ENCODE measurements around the gene TYW3.

Gene TYW3, protein sequence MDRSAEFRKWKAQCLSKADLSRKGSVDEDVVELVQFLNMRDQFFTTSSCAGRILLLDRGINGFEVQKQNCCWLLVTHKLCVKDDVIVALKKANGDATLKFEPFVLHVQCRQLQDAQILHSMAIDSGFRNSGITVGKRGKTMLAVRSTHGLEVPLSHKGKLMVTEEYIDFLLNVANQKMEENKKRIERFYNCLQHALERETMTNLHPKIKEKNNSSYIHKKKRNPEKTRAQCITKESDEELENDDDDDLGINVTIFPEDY
- long read RNA-seq, donor 1, transcript TYW3-201 (6 exons, 3,430 nt) = major isoform, 13 of 14 reads
- long read RNA-seq, donor 1, partial matches to known transcripts = 0 of 14 reads
- long read RNA-seq, donor 1, other reads (novel, unspliced or antisense) = 0 of 14 reads
- long read RNA-seq, donor 2, transcript TYW3-201 (6 exons, 3,430 nt) = major isoform, 5 of 5 reads
- long read RNA-seq, donor 2, partial matches to known transcripts = 0 of 5 reads
- long read RNA-seq, donor 2, other reads (novel, unspliced or antisense) = 0 of 5 reads
- long read RNA-seq, donor 3, transcript TYW3-201 (6 exons, 3,430 nt) = major isoform, 7 of 7 reads
- long read RNA-seq, donor 3, partial matches to known transcripts = 0 of 7 reads
- long read RNA-seq, donor 3, other reads (novel, unspliced or antisense) = 0 of 7 reads
- long read RNA-seq, donor 4, transcript TYW3-201 (6 exons, 3,430 nt) = major isoform, 12 of 12 reads
- long read RNA-seq, donor 4, partial matches to known transcripts = 0 of 12 reads
- long read RNA-seq, donor 4, other reads (novel, unspliced or antisense) = 0 of 12 reads
- long read RNA-seq, donor 5, partial matches to known transcripts = 0 of 4 reads
- long read RNA-seq, donor 5, other reads (novel, unspliced or antisense) = 0 of 4 reads
- long read RNA-seq, donor 6, transcript TYW3-201 (6 exons, 3,430 nt) = major isoform, 6 of 17 reads
- long read RNA-seq, donor 6, partial matches to known transcripts = 11 of 17 reads
- long read RNA-seq, donor 6, other reads (novel, unspliced or antisense) = 0 of 17 reads
- long read RNA-seq, donor 7, transcript TYW3-201 (6 exons, 3,430 nt) = major isoform, 14 of 17 reads
- long read RNA-seq, donor 7, partial matches to known transcripts = 0 of 17 reads
- long read RNA-seq, donor 7, other reads (novel, unspliced or antisense) = 0 of 17 reads
- long read RNA-seq, donor 8, transcript TYW3-201 (6 exons, 3,430 nt) = major isoform, 8 of 8 reads
- long read RNA-seq, donor 8, partial matches to known transcripts = 0 of 8 reads
- long read RNA-seq, donor 8, other reads (novel, unspliced or antisense) = 0 of 8 reads

DNA sequence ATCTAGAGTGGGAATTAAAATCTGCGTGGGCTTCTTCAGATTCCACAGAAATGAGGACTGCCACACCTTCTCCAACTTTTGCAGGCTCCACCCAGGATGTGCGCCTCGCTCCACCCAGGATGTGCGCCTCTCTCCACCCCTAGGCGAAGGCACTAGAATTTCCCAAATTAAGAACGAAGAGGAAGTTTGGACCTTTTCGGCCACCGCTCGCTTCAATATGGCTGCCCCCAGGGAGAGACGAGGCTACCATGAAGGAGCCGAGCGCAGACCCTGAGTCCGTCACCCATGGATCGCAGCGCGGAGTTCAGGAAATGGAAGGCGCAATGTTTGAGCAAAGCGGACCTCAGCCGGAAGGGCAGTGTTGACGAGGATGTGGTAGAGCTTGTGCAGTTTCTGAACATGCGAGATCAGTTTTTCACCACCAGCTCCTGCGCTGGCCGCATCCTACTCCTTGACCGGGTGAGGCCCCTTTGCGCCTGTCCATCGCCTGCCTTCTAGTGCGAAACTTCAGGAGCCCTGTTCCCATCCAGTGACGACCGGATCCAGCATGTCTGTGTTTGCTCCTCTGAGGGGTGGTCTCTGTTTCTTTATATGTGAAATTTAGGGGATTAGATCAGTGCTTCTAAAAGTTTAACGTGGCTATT is at the start of gene TYW3, which contains the start of gene CRYZ:
TSS of gene TYW3 (plus strand) at position 193 of the 644 bp plus-strand sequence. CDS start at position 286, 93 bp downstream.
TSS of gene CRYZ (minus strand) at position 91 of the 644 bp plus-strand sequence. CDS start 8,229 bp downstream, outside the sequence.
- DNase-seq = peak; percentile 93

DNA sequence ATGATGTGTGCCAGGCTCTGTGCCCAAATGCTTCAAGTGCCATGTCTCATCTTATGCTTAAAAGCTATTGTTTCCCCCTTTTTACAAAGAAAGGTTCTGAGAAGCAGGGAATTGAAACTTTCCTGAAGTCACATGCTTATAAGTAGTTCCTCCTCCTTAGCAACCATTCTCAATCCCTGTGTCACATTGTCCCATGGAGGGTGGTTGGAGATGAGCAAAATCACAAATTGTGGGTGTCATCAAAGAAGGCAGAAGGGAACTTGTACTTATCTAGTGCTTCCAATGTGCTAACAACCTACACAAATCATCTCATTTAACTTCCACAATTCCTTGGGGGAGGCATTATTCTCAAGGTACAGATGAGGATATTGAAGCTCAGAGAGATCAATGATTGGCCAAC is 49.3 kb upstream of the TYW3 start:
- DNase-seq = no peak

DNA sequence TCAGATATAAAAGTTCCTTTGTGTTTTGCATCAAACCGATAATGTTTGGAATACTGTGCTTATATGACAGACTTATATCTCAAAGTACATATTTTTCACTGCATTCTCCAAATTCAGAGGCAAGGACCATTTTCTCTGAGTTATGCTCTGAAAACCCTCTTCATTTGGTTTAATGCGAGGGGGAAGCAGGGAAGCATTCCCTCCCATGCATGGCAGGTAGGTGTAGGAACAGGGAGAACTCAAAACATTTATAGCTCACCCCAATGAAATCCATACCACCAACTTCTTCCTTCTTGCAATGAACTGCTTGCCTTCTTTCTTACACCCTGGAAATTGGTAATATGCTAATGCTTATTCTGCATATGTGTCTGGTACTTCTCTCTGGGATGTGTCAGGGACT is 48.7 kb upstream of the TYW3 start:
- DNase-seq = no peak

DNA sequence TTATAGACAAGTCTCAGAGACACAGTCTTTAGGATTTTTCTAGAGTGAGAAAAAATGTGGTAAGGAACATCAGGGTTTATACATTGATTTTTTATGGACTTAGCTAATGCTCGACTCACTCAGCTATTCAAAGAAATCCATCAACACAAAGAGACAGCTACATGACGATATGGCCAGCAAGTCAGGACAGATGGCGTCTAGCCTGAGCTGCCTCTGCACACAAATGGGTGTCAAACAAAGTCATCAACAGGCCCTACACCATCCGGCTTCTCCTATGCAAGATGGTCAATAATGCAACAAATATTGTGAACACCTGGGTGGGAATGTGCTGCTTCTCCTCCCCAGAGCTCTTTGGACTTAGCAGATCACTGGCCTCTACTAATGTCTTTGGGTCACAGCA is 46.0 kb upstream of the TYW3 start:
- DNase-seq = no peak

DNA sequence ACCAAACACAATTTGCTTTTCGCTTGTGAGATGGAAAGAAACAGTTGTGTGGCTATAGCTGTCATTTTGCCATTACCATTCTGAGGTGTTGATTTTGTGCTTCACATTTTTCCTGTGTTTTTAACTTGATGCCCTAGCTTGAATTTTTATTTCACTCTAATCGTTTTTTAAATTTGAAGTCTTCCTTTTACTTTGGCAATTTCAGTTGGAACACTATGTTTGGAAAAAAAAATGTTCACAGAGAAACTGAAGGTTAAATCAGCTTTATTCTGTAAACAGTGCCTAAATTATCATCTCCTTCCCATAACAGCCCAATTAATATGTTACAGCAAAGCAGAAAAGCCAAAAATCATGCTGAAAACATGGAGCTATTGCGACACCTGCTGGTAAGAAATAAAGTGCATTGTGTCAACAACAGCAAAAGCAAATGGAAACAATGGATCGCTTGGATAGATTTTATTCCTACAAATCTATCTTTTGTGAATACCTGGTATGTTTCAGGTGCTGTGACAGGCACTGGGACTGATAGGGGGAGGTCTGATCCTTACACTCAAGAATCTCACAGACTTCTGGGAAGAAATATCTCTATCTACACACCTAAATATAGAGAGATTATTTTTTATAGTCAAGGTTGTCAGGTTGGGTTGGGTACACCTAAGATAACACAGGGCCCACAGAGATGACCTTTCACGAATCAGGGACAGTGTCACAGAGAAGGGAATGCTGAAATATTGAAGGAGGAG is 43.2 kb upstream of the TYW3 start:
- peak; percentile 31 for DNase-seq

DNA sequence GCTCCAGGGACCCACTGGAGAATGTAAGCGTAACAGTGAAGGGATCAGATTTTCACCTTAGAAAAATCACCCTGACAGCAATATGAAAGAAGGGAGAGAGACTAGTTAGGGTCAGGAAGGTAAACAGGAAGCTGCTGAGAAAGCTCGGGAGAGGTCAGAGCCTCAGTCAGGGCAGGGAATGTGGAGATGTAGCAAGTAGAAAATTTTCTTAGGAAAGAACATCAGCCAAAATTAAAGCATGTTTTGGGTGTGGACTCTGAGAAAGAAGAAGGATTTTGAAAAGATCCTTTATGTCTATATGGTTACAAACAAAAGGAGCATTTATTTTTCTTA is 42.6 kb upstream of the TYW3 start:
- DNase-seq = no peak

DNA sequence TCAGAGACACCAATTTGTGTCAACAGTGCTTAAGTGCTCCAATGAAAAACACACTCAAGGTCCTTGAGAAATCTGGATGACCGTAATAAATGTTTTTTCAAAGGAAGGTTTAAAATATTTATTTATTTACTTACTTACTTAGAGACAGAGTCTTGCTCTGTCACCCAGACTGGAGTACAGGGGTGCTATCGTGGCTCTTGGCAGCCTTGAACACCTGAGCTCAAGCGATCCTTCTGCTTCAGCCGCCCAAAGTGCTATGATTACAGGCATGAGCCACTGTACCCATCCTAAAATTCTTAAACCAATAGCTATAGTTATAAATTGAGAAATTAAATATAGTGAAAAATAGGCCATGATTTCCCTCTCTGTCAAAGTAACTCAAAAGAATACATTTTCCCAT is 42.0 kb upstream of the TYW3 start:
- no peak for DNase-seq

DNA sequence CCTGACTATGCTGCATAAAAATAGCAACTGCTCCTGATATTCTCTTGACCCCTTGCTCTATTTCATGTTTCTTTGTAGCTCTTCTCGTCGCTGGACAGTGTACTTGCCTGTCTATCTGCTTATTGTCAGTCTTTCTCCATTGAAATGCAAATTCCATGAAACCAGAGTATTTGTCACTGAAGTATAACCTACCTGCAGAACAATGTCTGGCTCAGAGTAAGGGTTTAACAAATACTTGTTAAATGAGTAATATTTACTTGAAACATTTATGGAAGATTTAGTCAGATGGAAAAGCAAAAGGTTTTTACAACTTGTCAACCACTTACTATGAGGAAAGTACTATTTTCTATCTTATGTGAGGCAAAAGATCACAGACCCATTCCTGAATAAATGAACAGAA is 39.5 kb upstream of the TYW3 start:
- no peak for DNase-seq

DNA sequence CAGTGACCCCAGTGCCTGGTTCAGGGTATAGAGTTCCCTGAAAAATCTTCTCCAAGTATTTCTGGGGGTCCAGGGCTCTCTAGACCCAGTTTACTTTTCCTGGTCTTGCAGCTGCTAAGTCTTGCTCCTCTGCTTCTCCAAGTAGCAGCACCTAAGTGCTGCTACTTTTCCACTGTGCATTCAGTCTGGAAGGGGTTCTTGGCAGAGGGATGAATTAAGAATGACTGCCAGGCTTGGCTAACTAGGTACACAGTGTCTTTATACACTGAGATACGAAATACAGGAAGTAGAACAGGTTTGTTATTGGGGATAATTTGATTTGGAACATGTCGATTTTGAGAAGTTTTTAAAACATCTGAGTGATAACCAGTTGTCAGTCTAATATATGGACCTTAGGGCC is 35.1 kb upstream of the TYW3 start:
- no peak for DNase-seq

DNA sequence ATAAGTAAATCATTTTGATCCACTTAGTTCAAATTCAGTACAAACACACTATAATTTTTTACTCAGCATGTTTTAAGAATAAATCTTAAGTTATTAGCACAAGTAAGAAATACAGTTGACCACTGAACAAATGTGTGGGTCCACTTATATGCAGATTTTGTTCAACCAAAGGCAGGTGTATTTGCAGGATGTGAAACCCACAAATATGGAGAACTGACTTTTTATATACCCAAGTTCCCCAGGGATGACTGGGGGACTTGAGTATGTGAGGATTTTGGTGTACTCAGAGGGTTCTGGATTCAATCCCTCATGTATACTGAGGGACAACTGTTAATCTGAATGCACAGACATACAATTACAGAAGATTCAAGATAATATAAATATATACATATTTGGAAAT is 33.6 kb upstream of the TYW3 start:
- DNase-seq = no peak

DNA sequence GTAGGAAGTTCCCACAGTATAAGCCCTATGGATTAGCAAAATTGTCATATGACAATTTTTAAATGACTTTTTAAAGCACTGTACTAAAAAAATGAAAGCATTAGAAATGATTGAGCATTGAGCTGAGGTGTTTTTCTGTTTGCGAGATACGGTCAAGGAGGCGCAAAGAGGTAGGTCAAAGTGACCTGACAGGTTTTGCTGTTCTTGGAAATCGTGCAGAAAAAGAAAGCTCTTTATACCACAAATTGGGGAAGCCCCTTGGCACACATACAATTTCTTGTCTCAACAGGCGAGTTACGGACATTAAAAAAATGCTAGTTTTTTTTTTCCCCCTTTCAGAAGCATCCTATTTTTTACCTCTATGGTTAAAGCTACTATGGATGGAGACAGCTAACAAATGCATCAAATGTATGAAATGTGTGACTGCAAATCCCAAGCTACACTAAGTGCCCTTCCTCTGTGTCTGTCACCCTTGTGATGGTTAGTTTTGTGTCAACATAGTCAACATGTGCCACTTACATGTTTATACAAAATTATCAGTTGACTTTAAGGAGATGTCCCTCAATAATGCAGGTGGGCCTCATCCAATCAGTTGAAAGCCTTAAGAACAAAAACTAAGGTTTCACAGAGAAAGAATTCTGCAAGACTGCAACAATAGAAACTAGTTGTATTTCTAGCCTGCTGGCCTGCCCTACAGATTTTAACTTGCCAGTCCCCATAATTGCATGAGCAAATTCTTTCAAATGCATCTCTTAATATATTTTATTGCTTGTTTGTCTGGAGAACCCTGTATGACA is 29.4 kb upstream of the TYW3 start:
- no peak for DNase-seq

DNA sequence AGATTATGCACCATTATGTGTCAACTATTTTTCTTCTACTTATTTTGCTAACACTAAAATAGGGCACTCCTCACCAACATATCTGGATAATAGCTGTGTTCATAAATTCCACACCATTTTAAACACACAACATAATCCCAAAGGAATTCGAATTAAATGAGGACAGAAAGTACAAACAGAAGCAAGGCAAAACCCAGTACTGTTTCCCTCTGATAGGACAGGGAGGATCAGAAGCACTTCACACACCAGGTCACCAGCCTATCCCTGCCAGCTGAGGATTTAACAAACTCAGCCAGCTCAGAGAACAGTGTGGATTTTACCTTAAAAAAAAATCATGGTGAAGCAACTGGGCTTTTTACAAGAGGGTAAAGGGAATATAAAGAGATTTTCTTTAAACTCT is 20.1 kb upstream of the TYW3 start:
- no peak for DNase-seq

DNA sequence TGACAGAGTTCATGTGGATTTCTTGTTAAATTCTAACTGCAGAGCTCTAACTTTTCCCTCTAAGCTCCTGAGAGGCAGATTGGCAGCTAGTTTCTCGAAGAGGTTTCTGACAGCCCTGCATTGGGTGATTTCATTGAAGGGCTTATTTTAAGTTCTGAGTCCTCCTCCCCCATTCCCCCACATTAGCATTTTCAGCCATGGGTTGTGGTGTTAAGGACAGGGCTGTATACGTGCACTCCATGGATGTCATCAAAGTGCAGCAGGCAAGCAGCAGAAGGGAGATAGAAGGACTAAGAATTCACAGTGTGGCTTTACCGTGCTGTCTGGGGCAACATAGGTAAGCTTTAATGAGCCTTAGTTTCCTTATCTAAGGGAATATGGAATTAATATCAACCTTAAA is 19.1 kb upstream of the TYW3 start:
- no peak for DNase-seq

DNA sequence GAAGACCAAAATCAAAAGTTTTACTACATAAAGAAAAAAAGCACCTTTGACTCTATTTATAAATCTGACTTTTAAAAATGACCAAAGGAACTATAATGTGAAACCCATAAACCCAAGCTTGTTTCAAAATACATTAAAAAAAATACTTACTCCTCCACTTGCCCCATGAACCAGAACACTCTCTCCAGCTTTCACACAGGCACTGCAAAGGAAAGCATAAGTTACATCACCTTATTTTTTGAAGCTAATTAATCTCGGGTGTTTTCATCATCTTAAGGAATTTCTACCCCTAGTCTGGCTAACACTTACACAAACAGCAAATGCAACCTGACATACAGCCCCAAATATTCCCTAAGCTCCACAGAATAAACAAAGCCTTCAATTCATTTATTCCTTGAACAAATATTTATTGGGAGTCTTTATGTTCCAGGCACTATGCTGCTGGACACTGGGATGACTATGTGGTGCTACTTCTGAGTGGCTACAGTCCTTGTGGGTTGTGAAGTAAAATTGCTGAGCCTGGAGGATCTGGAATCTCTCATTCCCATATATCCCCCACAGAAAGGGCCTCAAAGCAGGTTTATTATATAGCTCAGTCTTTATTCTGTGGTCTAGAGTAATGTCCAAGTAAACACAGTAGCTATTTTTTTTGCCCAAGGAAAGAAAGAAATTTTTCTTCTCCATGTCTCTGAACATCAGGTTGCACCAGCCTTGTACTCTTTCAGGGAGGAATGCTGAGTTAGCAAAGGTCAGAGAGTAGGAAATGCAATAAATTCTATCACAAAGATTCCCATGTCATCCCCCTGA is 18.3 kb upstream of the TYW3 start:
- DNase-seq = no peak

DNA sequence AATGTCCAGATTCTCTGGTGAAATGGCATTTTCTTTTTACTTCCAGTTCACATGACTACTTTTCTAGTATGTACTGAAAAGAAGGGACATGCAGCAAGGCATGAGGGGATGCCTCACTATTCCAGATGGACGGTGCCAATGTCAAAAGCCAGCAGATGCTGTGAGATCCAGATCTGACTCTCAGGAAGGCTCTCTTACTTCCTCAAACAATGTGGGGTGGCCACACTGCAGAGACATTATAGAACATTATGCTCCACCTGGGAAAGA is 17.8 kb upstream of the TYW3 start:
- DNase-seq = no peak

DNA sequence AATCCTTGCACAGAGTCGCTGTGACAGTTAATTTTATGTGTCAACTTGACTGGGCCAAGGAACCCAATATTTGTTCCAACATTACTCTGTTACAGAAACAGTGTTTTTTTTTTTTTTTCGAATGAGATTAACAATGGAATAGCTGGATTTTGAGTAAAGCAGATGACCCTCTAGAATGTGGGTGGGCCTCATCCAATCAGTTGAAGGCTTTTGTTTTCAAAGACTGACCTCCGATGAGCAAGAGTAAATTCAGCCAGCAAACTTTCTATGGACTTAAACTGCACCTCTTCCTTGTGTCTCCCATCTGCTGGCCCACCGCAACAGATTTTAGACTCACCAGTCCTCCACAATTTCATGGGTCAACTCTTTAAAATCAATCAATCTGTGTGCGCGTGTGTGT is 17.1 kb upstream of the TYW3 start:
- DNase-seq = no peak

DNA sequence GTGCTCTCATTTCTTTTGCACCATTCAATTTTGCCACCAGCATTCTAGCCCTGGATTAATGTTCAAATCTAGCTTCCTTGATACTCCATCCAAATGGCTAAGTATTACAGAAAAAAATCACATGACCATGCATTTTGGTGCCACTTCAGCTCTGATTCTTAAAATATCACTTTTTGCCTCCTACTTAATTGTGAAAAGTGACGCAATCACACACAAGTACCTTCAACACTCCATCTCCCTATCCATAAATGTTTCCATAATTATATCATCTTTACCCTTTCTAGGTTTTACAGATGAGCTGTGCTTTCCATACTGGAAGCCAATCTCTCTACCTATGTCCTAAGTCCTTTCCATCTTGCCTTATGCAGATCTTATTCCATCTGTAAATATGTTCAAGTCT is 16.1 kb upstream of the TYW3 start:
- no peak for DNase-seq

DNA sequence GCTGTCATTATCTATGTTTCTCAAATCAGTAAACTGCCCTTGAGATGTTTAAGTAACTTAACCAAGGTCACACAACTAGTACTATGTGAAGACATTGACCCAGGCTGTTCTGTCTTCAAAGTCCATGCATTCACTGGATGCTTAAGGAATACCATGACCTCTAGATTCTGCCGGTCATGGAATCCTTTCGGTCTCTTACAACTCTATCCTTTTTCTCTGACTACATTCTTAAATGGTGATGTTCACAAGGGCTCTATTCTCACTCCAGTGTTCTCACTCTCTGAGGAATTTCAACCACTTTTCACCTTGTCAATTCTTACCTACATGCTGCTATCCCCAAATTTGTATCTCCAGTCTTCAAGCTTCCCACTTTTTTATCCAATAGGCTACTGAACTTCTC is 15.3 kb upstream of the TYW3 start:
- no peak for DNase-seq

DNA sequence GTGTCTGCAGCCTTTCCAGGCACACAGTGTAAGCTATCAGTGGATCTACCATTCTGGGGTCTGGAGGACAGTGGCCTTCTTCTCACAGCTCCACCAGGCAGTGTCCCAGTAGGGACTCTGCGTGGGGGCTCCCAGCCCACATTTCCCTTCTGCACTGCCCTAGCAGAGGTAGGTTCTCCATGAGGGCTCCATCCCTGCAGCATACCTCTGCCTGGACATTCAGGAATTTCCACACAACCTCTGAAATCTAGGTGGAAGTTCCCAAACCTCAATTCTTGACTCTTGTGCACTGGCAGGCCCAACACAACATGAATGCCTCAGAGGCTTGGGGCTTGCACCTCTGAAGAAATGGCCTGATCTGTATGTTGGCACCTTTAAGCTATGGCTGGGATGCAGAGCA is 6.9 kb upstream of the TYW3 start:
- no peak for DNase-seq

DNA sequence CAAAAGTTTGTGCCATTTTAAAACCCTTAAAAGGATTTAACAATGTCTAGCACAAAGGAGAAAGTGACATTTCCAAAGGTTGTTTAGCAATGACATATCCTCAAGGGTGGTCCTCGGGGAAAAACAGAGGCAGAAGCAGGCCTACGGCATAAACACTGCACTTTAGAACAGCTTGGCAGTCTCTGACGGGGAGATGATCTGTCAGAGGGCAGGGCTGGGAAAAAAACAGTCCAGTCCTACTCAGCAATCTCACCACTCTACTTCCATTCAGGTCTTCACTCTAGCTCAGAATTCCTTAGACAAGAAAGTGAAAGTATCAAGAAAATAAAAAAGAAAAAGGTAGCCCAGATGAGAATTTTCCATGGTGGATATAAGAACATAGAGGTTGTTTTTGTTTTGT is 4.2 kb upstream of the TYW3 start:
- no peak for DNase-seq

Data from right kidney (tissue), 9 donors.